H1 (cell line): ENCODE results near the gene RALGDS. TPM values are rescaled to one million over a fixed set of nuclear protein-coding genes. Genes with fewer than 3 reads are reported as not detected.

ENCODE experiments used
- JUN ChIP-seq: IDR thresholded peaks from 2 replicates; pipeline ENCODE4 v1.6.1; 2011; ENCODE audit warnings: low read depth, mild to moderate bottlenecking, improper control_type of control experiment, low read length
- NRF1 ChIP-seq: IDR thresholded peaks from 2 replicates; pipeline ENCODE4 v1.6.1; 2011; ENCODE audit warnings: mild to moderate bottlenecking, low read depth, low read length, improper control_type of control experiment
- SIN3A ChIP-seq, 2 experiments: IDR thresholded peaks in 1 of 2; conservative IDR thresholded peaks in 1 of 2; 2 replicates each; pipeline ENCODE4 v1.6.1; 2011 to 2012; ENCODE audit warnings: low read length in 2 of 2, improper control_type of control experiment in 1 of 2, low read depth in 1 of 2, mild to moderate bottlenecking in 1 of 2
- SIRT6 ChIP-seq: IDR thresholded peaks from one replicate; pipeline ENCODE4 v1.7.1; 2012; ENCODE audit warnings: low read length, inconsistent platforms
- SP2 ChIP-seq: IDR thresholded peaks from 2 replicates; pipeline ENCODE4 v1.6.1; 2012; ENCODE audit warnings: mild to moderate bottlenecking, low read length, inconsistent platforms
- TAF1 ChIP-seq: IDR thresholded peaks from 2 replicates; pipeline ENCODE4 v1.6.1; 2011; ENCODE audit warnings: mild to moderate bottlenecking, low read depth, low read length
- polyA plus RNA-seq, 7 experiments: library from polyadenylated mRNA; depleted of rRNA in 3 of 7; stranded (reverse) in 5 of 7; unstranded in 2 of 7; fragments of >200 nt in 5 of 7; fragments of 200-250 nt in 2 of 7; gene quantifications; 1 replicate in 5 of 7; 2 replicates in 1 of 7; 4 replicates in 1 of 7; pipeline versions ENCODE4 v1.2.1 to v1.2.3, GENCODE V29; 2011 to 2013; ENCODE audit warnings: missing spikeins in 2 of 7, mixed read lengths in 2 of 7
- total RNA-seq: library from RNA; stranded (reverse); fragmentation: NEBNext Ultra II Directional; extraction: Animal tissue kit (Norgen Biotek cat#: 25700); gene quantifications from 2 replicates; pipeline ENCODE4 v1.2.1, GENCODE V29; 2021

Gene RALGDS
- total and polyA plus RNA-seq, 2 of the 8 experiments (the other 6 are each of a cell fraction or from before 2014, with no cell fraction given): 14.5 to 25.5 TPM

DNA sequence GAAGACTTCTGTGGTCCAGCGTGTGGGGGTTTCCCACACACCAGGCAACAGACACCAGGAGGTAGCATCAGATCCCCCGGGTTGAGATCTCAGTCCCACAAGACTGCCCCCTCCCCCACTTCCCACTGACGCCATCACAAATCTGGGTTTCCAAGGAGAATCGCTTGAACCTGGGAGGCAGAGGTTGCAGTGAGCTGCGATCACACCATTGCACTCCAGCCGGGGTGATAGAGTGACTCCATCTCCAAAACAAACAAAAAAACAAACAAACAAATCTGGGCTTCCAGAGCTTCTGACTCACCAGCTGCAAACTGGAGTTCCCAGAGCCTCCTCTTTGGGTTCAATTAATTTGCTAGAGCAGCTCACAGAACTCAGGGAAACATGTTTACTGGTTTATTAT, 47.4 kb upstream of the RALGDS start (continued):
- TF ChIP-seq SIN3A (conservative IDR thresholded peaks at IDR 0.05 in 1 of 2, IDR thresholded peaks at IDR 0.05 in 1 of 2; ENCODE audit: low read depth in 1 of 2, low read length in 2 of 2) (no peak), NRF1 (no peak), SP2 (no peak), SIRT6 (no peak), TAF1 (no peak), JUN (no peak)
